H9 (cell line): ENCODE results near the gene NUP107. TPM values are rescaled to one million over a fixed set of nuclear protein-coding genes. Genes with fewer than 3 reads are reported as not detected.

Source experiments
- DNase-seq: peaks from one replicate; pipeline ENCODE4 v3.0.0-alpha.2; 2017
- H2AFZ ChIP-seq: one replicate; pipeline ENCODE4 v1.6.1; 2013; ENCODE audit warnings: mild to moderate bottlenecking, low read length, control low read depth, moderate library complexity
- H2AK5ac ChIP-seq: 2 replicates; pipeline ENCODE4 v1.6.1; 2013; ENCODE audit warnings: low read length, control low read depth, mixed read lengths; ENCODE audit not compliant: insufficient read length
- H2BK120ac ChIP-seq: one replicate; pipeline ENCODE4 v1.6.1; 2013; ENCODE audit warnings: low read depth, mild to moderate bottlenecking, low read length, control low read depth, inconsistent platforms; ENCODE audit not compliant: poor library complexity, severe bottlenecking
- H2BK12ac ChIP-seq: 2 replicates; pipeline ENCODE4 v1.6.1; 2013; ENCODE audit warnings: low read length, control low read depth, mixed read lengths, low read depth; ENCODE audit not compliant: insufficient read length
- H2BK15ac ChIP-seq: 2 replicates; pipeline ENCODE4 v1.6.1; 2013; ENCODE audit warnings: low read depth, low read length, control low read depth
- H2BK20ac ChIP-seq: one replicate; pipeline ENCODE4 v1.6.1; 2013; ENCODE audit warnings: low read depth, mild to moderate bottlenecking, low read length, control low read depth, inconsistent platforms; ENCODE audit not compliant: poor library complexity, severe bottlenecking
- H2BK5ac ChIP-seq: 2 replicates; pipeline ENCODE4 v1.6.1; 2013; ENCODE audit warnings: low read length, control low read depth, mixed read lengths; ENCODE audit not compliant: insufficient read length
- H3K14ac ChIP-seq: 2 replicates; pipeline ENCODE4 v1.6.1; 2013; ENCODE audit warnings: low read length, control low read depth; ENCODE audit not compliant: insufficient read depth
- H3K18ac ChIP-seq: 2 replicates; pipeline ENCODE4 v1.6.1; 2013; ENCODE audit warnings: low read depth, mild to moderate bottlenecking, mixed read lengths, low read length, control low read depth; ENCODE audit not compliant: insufficient read length
- H3K23ac ChIP-seq: 2 replicates; pipeline ENCODE4 v1.6.1; 2013; ENCODE audit warnings: low read length, control low read depth, mixed read lengths, low read depth; ENCODE audit not compliant: insufficient read length
- H3K23me2 ChIP-seq: 2 replicates; pipeline ENCODE4 v1.6.1; 2013; ENCODE audit warnings: low read depth, mild to moderate bottlenecking, mixed read lengths, low read length, control low read depth; ENCODE audit not compliant: insufficient read length, poor library complexity, severe bottlenecking
- H3K27ac ChIP-seq: 2 replicates; pipeline ENCODE4 v1.5.1; 2013; ENCODE audit warnings: low read length, control low read depth, mixed read lengths, low read depth; ENCODE audit not compliant: insufficient read length
- H3K27me3 ChIP-seq: 2 replicates; pipeline ENCODE4 v1.6.1; 2013; ENCODE audit warnings: low read length, control low read depth, inconsistent platforms; ENCODE audit not compliant: insufficient read depth
- H3K4ac ChIP-seq: 2 replicates; pipeline ENCODE4 v1.6.1; 2013; ENCODE audit warnings: low read depth, mild to moderate bottlenecking, control low read depth, inconsistent platforms, low read length, moderate library complexity
- H3K4me1 ChIP-seq: 2 replicates; pipeline ENCODE4 v1.6.1; 2013; ENCODE audit warnings: low read length, control low read depth, inconsistent platforms; ENCODE audit not compliant: insufficient read depth
- H3K4me2 ChIP-seq: 2 replicates; pipeline ENCODE4 v1.6.1; 2013; ENCODE audit warnings: low read length, control low read depth, mixed read lengths; ENCODE audit not compliant: insufficient read length, insufficient read depth
- H3K56ac ChIP-seq: 2 replicates; pipeline ENCODE4 v1.6.1; 2013; ENCODE audit warnings: low read depth, mild to moderate bottlenecking, mixed read lengths, low read length, control low read depth; ENCODE audit not compliant: insufficient read length
- H3K79me1 ChIP-seq: 2 replicates; pipeline ENCODE4 v1.6.1; 2013; ENCODE audit warnings: low read depth, mild to moderate bottlenecking, moderate library complexity, low read length, control low read depth, inconsistent platforms; ENCODE audit not compliant: insufficient read depth, poor library complexity, severe bottlenecking
- H3K79me2 ChIP-seq: 2 replicates; pipeline ENCODE4 v1.6.1; 2013; ENCODE audit warnings: low read length, control low read depth, inconsistent platforms; ENCODE audit not compliant: insufficient read depth
- H3K9ac ChIP-seq: 2 replicates; pipeline ENCODE4 v1.6.1; 2013; ENCODE audit warnings: low read length, control low read depth, mixed read lengths; ENCODE audit not compliant: insufficient read length; ENCODE audit errors: extremely low read depth
- H3K9me3 ChIP-seq: one replicate; pipeline ENCODE4 v1.6.1; 2013; ENCODE audit warnings: low read depth, low read length, inconsistent platforms; ENCODE audit not compliant: control insufficient read depth
- H3T11ph ChIP-seq: one replicate; pipeline ENCODE4 v1.6.1; 2013; ENCODE audit warnings: mild to moderate bottlenecking, low read length, control low read depth, inconsistent platforms
- H4K20me1 ChIP-seq: one replicate; pipeline ENCODE4 v1.6.1; 2013; ENCODE audit not compliant: control insufficient read depth, insufficient read length, insufficient read depth
- H4K5ac ChIP-seq: 2 replicates; pipeline ENCODE4 v1.6.1; 2013; ENCODE audit warnings: low read depth, mild to moderate bottlenecking, mixed read lengths, low read length, control low read depth; ENCODE audit not compliant: insufficient read length
- H4K8ac ChIP-seq: replicated peaks from 2 replicates; pipeline ENCODE4 v1.6.1; 2013; ENCODE audit warnings: low read length, control low read depth, mixed read lengths, low read depth; ENCODE audit not compliant: insufficient read length
- H4K91ac ChIP-seq: 2 replicates; pipeline ENCODE4 v1.6.1; 2013; ENCODE audit warnings: low read depth, mild to moderate bottlenecking, moderate library complexity, mixed read lengths, low read length, control low read depth; ENCODE audit not compliant: insufficient read length
- H3K27ac Mint-ChIP-seq, 3 experiments: 2 replicates in 2 of 3; 3 replicates in 1 of 3; pipeline ENCODE4 v1.8.0; 2020 to 2021; ENCODE audit warnings: mixed read lengths in 3 of 3, mild to moderate bottlenecking in 1 of 3, moderate library complexity in 1 of 3
- H3K27me3 Mint-ChIP-seq: 2 replicates; pipeline ENCODE4 v1.8.0; 2021; ENCODE audit warnings: low read depth, mild to moderate bottlenecking, moderate library complexity, mixed read lengths
- H3K36me3 Mint-ChIP-seq, 3 experiments: 2 replicates in 2 of 3; 3 replicates in 1 of 3; pipeline ENCODE4 v1.8.0; 2020 to 2021; ENCODE audit warnings: low read depth in 3 of 3, mixed read lengths in 3 of 3; ENCODE audit not compliant: insufficient read depth in 1 of 3
- H3K4me1 Mint-ChIP-seq, 2 experiments: 2 replicates each; pipeline ENCODE4 v1.8.0; 2020; ENCODE audit warnings: mixed read lengths in 2 of 2
- H3K4me3 Mint-ChIP-seq, 2 experiments: 2 replicates in 1 of 2; 3 replicates in 1 of 2; pipeline ENCODE4 v1.8.0; 2020 to 2021; ENCODE audit warnings: mild to moderate bottlenecking in 2 of 2, mixed read lengths in 2 of 2, moderate library complexity in 1 of 2
- H3K9me3 Mint-ChIP-seq, 2 experiments: 2 replicates in 1 of 2; 3 replicates in 1 of 2; pipeline ENCODE4 v1.8.0; 2020; ENCODE audit warnings: mild to moderate bottlenecking in 2 of 2, mixed read lengths in 2 of 2, moderate library complexity in 1 of 2
- WGBS: extraction: QIAGEN DNeasy Blood & Tissue Kit; methylation state at CpG from one replicate; pipeline ENCODE4 v1.1.7; 2013; ENCODE audit warnings: missing lambda C conversion rate, low lambda C conversion rate, mixed read lengths; ENCODE audit not compliant: insufficient read length; ENCODE audit errors: extremely low coverage; 5-methylcytosine and 5-hydroxymethylcytosine counted together
- total RNA-seq: library from RNA; stranded (reverse); gene quantifications from 2 replicates; pipeline ENCODE4 v1.2.1, GENCODE V29; 2021
- TF ChIP-seq, protein P1 (sequence below): fragments of 200-600 bp; sonication (generic); conservative IDR thresholded peaks from 3 replicates; pipeline ENCODE4 v1.8.0; 2021; ENCODE audit warnings: antibody characterized with exemption, mild to moderate bottlenecking

The NUP107 gene
- total RNA-seq, 1 experiment from 2014 or later = 147 TPM

DNA sequence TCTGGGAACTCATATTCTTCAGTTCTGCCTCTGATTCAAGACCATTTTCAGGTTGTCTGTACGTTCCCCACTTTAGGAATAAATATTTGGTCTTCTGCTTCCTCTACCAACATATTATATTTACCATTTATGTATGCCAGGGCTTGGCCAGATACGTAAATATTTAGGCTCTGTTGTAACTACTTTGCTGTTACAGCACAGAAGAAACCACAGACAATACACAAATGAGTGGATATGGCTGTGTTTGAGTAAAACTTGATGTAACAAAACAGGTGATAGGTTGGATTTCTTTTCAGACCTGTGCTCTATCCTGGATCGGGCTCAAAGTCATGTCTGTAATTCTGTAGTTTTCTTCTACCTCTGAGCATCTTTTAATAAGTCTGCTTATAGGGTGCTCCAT, 38.6 kb upstream of the NUP107 start:
- Mint-ChIP-seq H3K4me1 (no peaks in the 10 kb centered on the region), H3K27ac (no peak overlapping the region), H3K27me3 (no peaks in the 10 kb centered on the region), H3K36me3 (peaks cover 4 to 24% (median 20%) of the 10 kb centered on the region in 3 experiments; a peak in 5 of 7 replicates), H3K4me3 (no peak overlapping the region), H3K9me3 (no peaks in the 10 kb centered on the region)
- no peaks in the 10 kb centered on the region for H4K20me1 ChIP-seq
- DNase-seq = no peak
- no peak overlapping the region for H3K56ac ChIP-seq
- no CpG with 5 or more reads among the region's 3 CpGs for WGBS
- H3K18ac ChIP-seq = no peak overlapping the region
- H2BK20ac ChIP-seq = no peak overlapping the region
- H3K14ac ChIP-seq = no peak overlapping the region
- H3K79me2 ChIP-seq = no peaks in the 10 kb centered on the region
- H3K79me1 ChIP-seq = peaks cover 3% of the 10 kb centered on the region
- no peak overlapping the region for H4K91ac ChIP-seq
- no peak overlapping the region for H2AK5ac ChIP-seq
- no peak overlapping the region for H2BK15ac ChIP-seq
- no peak overlapping the region for H2BK120ac ChIP-seq
- H3K27me3 ChIP-seq = no peaks in the 10 kb centered on the region
- no peaks in the 10 kb centered on the region for H3K4me1 ChIP-seq
- no peak overlapping the region for H3K4ac ChIP-seq
- no peak overlapping the region for H2BK12ac ChIP-seq
- H2BK5ac ChIP-seq = no peak overlapping the region
- no peak overlapping the region for H4K5ac ChIP-seq
- H4K8ac ChIP-seq = no peak overlapping the region
- no peak overlapping the region for H3K27ac ChIP-seq
- H3T11ph ChIP-seq = no peak overlapping the region
- H2AFZ ChIP-seq = no peak overlapping the region
- H3K4me2 ChIP-seq = no peak overlapping the region
- TF ChIP-seq, protein P1, sequence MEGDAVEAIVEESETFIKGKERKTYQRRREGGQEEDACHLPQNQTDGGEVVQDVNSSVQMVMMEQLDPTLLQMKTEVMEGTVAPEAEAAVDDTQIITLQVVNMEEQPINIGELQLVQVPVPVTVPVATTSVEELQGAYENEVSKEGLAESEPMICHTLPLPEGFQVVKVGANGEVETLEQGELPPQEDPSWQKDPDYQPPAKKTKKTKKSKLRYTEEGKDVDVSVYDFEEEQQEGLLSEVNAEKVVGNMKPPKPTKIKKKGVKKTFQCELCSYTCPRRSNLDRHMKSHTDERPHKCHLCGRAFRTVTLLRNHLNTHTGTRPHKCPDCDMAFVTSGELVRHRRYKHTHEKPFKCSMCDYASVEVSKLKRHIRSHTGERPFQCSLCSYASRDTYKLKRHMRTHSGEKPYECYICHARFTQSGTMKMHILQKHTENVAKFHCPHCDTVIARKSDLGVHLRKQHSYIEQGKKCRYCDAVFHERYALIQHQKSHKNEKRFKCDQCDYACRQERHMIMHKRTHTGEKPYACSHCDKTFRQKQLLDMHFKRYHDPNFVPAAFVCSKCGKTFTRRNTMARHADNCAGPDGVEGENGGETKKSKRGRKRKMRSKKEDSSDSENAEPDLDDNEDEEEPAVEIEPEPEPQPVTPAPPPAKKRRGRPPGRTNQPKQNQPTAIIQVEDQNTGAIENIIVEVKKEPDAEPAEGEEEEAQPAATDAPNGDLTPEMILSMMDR = no peak
- no peak overlapping the region for H3K9ac ChIP-seq
- H3K9me3 ChIP-seq = no peaks in the 10 kb centered on the region
- H3K23ac ChIP-seq = no peak overlapping the region
- H3K23me2 ChIP-seq = no peaks in the 10 kb centered on the region
